ENCODE results near the gene PIP.
"Not testable (repeated sequence)": the region's sequence is repeated elsewhere in the genome, so short reads cannot be mapped to it uniquely, and the experiment has no call there.

GRCh38 chr7:143158617-143159016, 26.7 kb downstream of the PIP start:
- TF ChIP-seq CTCF, POLR2A, POLR2AphosphoS5, EP300 (IDR thresholded peaks at IDR 0.05): not testable (repeated sequence)

Data from gastroesophageal sphincter (tissue), 3 donors.